HG03565 (cell line): ENCODE results near the gene CHST14.
"Not testable (repeated sequence)": the region's sequence is repeated elsewhere in the genome, so short reads cannot be mapped to it uniquely, and the experiment has no call there.

Experiments used
- ATAC-seq: cut with Tn5 transposase; IDR thresholded peaks from one replicate; pipeline ENCODE4 v1.9.1; 2021; ENCODE audit warnings: mild to moderate bottlenecking, moderate library complexity; ENCODE audit not compliant: unreplicated experiment

The CHST14 gene

GRCh38 chr15:40440743-40441564, 29.8 kb upstream of the CHST14 start, which contains the start of gene BAHD1:
Gene BAHD1, plus strand, starts transcription at chr15:40440953. Its CDS starts 17,512 bp downstream, at chr15:40458465.
- peak; percentile 89 for ATAC-seq

GRCh38 chr15:40441565-40442531, 28.9 kb upstream of the CHST14 start:
- ATAC-seq: no peak

- no peak for ATAC-seq
These were observed 27.5 kb upstream of the CHST14 start for GRCh38 chr15:40443255-40443654.

- ATAC-seq: no peak
These were observed 26.9 kb upstream of the CHST14 start for GRCh38 chr15:40443846-40444245.

- no peak for ATAC-seq
These were observed 26.0 kb upstream of the CHST14 start for GRCh38 chr15:40444736-40445135.

GRCh38 chr15:40445421-40445922, 25.3 kb upstream of the CHST14 start:
- no peak for ATAC-seq

- ATAC-seq: no peak
These were observed 24.6 kb upstream of the CHST14 start for GRCh38 chr15:40446144-40446543.

- no peak for ATAC-seq
These were observed 22.4 kb upstream of the CHST14 start for GRCh38 chr15:40448354-40448753.

- no peak for ATAC-seq
These were observed 21.5 kb upstream of the CHST14 start for GRCh38 chr15:40449275-40449674.

GRCh38 chr15:40450047-40450446, 20.7 kb upstream of the CHST14 start:
- no peak for ATAC-seq

- ATAC-seq: no peak
These were observed 19.1 kb upstream of the CHST14 start for GRCh38 chr15:40451527-40452158.

GRCh38 chr15:40452296-40453090, 18.3 kb upstream of the CHST14 start:
- ATAC-seq: no peak

- not testable (repeated sequence) for ATAC-seq
These were observed 16.8 kb upstream of the CHST14 start for GRCh38 chr15:40453941-40454340.

- no peak for ATAC-seq
These were observed 15.8 kb upstream of the CHST14 start for GRCh38 chr15:40454904-40455391.

- no peak for ATAC-seq
These were observed 14.5 kb upstream of the CHST14 start for GRCh38 chr15:40456299-40456712.

- ATAC-seq: no peak
These were observed 14.0 kb upstream of the CHST14 start for GRCh38 chr15:40456738-40457137.

- no peak for ATAC-seq
These were observed 12.1 kb upstream of the CHST14 start for GRCh38 chr15:40458495-40459371.

GRCh38 chr15:40459391-40460015, 11.3 kb upstream of the CHST14 start:
- ATAC-seq: no peak
